ENCODE results near the gene CCDC88A.

DNA sequence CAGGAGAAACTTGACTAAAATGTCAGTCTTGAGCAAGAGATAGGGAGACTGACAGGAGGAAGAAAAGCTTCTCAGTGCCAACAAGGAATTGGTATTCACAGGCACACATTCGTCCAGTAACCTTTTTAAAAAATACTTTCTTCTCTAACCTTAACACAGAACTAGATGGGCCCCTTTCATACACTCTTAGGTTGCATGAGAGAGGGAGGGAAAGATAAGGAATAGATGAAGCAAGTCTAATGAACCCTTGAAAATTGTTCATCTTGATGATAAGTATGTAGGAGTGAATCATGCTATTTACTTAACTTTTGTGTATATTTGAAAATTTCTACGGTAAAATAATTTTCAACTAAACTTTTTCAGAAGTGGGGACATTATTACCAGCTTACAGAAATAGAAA lies 42.0 kb upstream of the CCDC88A start:
- TF ChIP-seq, protein P1, sequence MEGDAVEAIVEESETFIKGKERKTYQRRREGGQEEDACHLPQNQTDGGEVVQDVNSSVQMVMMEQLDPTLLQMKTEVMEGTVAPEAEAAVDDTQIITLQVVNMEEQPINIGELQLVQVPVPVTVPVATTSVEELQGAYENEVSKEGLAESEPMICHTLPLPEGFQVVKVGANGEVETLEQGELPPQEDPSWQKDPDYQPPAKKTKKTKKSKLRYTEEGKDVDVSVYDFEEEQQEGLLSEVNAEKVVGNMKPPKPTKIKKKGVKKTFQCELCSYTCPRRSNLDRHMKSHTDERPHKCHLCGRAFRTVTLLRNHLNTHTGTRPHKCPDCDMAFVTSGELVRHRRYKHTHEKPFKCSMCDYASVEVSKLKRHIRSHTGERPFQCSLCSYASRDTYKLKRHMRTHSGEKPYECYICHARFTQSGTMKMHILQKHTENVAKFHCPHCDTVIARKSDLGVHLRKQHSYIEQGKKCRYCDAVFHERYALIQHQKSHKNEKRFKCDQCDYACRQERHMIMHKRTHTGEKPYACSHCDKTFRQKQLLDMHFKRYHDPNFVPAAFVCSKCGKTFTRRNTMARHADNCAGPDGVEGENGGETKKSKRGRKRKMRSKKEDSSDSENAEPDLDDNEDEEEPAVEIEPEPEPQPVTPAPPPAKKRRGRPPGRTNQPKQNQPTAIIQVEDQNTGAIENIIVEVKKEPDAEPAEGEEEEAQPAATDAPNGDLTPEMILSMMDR (IDR thresholded peaks at IDR 0.05), result no peak
- TF ChIP-seq POLR2A (IDR thresholded peaks at IDR 0.05), result no peak

Measured in lower leg skin (tissue), 3 donors.